H54 (cell line): ENCODE data around the gene PRUNE2.
"Not testable (repeated sequence)": the region's sequence is repeated elsewhere in the genome, so short reads cannot be mapped to it uniquely, and the experiment has no call there.

Source experiments
- DNase-seq: peaks from one replicate; pipeline ENCODE4 v3.0.0; 2011; ENCODE audit warnings: low spot score, mixed read lengths; ENCODE audit not compliant: insufficient read length
- FAIRE-seq: peaks from 3 replicates; lab custom pipeline; 2011; peaks lifted over from hg19 to GRCh38; lab: Jason Lieb, UNC
- POLR2A ChIP-seq: IDR thresholded peaks from 2 replicates; pipeline ENCODE4 v1.6.1; 2011; ENCODE audit warnings: low read depth, mild to moderate bottlenecking, low read length

PRUNE2 gene

DNA sequence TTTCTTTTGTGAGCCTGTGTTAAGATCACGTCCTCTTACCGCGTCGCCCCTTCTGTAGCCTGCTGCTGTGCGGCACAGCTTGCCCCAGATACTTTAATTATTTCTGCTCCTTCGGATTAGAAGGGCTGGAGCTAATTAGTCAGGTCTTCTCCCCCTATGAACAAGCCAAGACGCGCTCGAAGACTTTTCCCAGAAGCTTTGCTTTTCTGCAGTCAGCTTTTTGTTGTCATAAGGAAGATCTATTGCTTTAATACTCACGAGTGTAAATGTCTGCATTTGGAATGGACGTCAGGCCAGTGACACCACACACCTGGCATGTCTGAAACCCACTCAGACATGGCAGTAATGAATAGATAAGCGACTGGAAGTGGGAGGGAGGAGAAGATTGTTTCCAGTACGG, 37.0 kb downstream of the PRUNE2 start:
- no peak for TF ChIP-seq POLR2A
- no peak for FAIRE-seq
- DNase-seq: no peak

DNA sequence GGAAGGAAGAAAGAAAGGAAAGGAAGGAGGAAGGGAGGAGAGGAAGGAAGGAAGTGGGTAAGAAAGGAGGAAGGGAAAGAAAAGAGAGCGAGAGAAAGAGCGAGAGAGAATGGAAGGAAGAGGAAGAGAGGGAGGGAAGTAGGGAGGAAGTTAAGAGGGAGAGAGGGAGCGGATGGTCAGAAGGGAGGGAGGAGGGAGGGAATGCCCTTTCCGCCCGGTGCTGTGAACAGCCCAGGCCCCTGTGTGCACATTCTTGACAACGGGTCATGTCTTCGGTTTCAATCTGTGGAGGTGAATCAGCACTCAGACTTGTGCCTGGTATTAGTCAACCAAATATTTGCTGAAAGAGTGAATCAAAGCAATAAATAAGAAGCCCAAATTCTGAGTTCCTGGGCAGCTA, 39.2 kb downstream of the PRUNE2 start:
- DNase-seq (peak; percentile 93), FAIRE-seq (peak; percentile 100)
- TF ChIP-seq POLR2A: no peak

- DNase-seq (no peak), FAIRE-seq (peak; percentile 45)
- TF ChIP-seq POLR2A: no peak
These were observed 42.1 kb downstream of the PRUNE2 start for GRCh38 chr9:76863832-76864231.

GRCh38 chr9:76859860-76860259, 46.1 kb downstream of the PRUNE2 start:
- FAIRE-seq: no peak
- no peak for DNase-seq
- no peak for TF ChIP-seq POLR2A

DNA sequence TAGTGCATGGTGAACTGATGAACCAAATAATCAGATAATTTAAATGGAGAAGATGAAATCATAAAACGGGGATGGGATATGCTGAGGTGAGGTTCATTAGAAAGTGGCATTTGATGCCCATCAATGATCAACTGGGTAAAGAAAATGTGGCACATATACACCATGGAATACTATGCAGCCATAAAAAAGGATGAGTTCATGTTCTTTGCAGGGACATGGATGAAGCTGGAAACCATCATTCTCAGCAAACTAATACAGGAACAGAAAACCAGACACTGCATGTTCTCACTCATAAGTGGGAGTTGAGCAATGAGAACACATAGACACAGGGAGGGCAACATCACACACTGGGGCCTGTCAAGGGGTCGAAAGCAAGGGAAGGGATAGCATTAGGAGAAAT, 47.7 kb downstream of the PRUNE2 start:
- not testable (repeated sequence) for FAIRE-seq, DNase-seq

DNA sequence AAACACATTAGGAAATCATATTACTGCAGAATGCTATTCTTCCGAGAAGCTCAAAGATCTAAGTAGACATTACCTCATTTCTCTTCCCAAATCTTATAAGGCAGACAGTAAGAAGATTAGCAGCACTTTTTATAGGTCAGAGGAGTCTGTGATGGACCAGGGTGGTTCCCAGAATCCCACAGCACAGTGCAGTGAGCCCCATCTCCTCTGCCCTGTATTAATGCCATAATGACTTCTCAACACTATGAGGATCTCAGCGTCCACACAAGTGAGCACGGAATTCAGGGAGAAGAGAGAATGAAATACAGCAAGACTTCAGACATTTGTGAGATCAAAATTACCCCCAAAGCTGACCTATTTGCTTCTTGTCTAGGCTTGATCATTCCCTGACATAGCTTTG, 49.9 kb downstream of the PRUNE2 start:
- TF ChIP-seq POLR2A: no peak
- FAIRE-seq (peak; percentile 20), DNase-seq (no peak)

DNA sequence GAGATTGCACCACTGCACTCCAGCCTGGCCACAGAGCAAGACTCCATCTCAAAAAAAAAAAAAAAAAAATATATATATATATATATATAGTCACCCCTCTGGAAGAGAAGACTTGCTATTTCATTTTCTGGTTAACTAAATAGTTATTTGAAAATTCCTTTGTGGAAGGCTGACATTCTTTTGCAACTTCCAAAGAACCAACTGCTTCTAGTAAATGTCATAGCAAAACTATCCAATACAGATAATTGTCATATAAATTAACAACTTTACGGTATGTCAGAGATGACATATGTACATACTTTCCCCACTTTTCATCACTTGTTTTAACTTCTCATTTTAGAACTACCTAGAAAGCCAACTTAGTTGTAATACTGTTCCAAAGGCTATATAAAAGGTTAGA, 50.9 kb downstream of the PRUNE2 start:
- no peak for TF ChIP-seq POLR2A
- FAIRE-seq: no peak
- no peak for DNase-seq

- no peak for FAIRE-seq
- no peak for TF ChIP-seq POLR2A
- DNase-seq: no peak
These were observed 53.9 kb downstream of the PRUNE2 start for GRCh38 chr9:76852026-76852425.

DNA sequence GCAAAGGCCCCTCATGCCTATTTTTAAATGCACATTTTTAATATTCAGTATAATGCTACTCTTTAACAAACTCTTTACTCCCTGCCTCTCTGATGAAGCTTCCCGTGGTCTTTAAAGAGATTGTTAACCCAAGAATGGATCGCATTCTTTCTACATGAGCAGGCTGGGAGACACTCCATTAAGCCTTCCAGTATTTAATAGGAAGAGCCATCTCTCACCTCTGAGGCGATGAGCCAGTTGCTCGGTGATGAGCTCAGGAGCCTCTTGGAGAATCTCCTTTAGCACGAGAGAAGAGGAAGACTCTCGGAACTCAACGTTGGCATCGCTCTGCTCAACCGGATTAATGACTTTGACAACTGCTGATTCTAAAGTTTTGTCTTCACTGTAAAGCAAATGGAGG, 59.6 kb downstream of the PRUNE2 start:
- no peak for DNase-seq
- no peak for FAIRE-seq
- no peak for TF ChIP-seq POLR2A

GRCh38 chr9:76845254-76845653, 60.7 kb downstream of the PRUNE2 start:
- FAIRE-seq: no peak
- no peak for DNase-seq
- TF ChIP-seq POLR2A: no peak

GRCh38 chr9:76835571-76836283, 70.2 kb downstream of the PRUNE2 start:
- FAIRE-seq: peak; percentile 98
- DNase-seq: peak; percentile 32
- TF ChIP-seq POLR2A: no peak

GRCh38 chr9:76828447-76828846, 77.5 kb downstream of the PRUNE2 start:
- DNase-seq (no peak), FAIRE-seq (no peak)
- TF ChIP-seq POLR2A: no peak

- DNase-seq: no peak
- peak; percentile 38 for FAIRE-seq
- no peak for TF ChIP-seq POLR2A
These were observed 78.4 kb downstream of the PRUNE2 start for GRCh38 chr9:76827296-76828080.

DNA sequence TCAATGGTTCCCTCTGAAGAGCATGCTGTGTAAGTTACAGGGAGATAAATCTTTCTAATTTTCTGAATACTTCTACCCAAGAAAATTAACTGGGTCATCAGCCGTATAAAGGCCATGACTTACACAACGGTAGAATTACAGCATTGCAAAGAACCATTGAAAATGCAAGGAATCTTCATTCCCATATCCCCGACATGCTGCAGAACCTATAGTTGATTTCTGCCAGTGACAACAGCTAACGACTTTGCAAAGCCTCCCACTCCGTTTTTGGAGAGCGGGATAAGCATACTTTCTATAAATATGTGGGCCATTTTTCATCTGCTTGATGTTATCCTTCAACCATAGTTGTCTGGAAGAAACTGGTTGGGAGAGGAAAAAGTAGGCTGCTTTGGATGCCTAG, 85.5 kb downstream of the PRUNE2 start:
- DNase-seq (no peak), FAIRE-seq (no peak)
- no peak for TF ChIP-seq POLR2A

GRCh38 chr9:76818271-76818670, 87.6 kb downstream of the PRUNE2 start:
- DNase-seq: peak; percentile 68
- no peak for TF ChIP-seq POLR2A
- peak; percentile 100 for FAIRE-seq
